Activated CD4-positive, alpha-beta T cell treated with anti-CD3 and anti-CD28 coated beads, Interleukin-10, Interleukin-2, amounts not matched to agents 100 ng/mL and 50 ng/mL, durations not matched to agents 16 hours and 8 hours (primary cell): ENCODE results near the gene TNXB.
"Not testable (repeated sequence)": the region's sequence is repeated elsewhere in the genome, so short reads cannot be mapped to it uniquely, and the experiment has no call there.

Experiments used
- DNase-seq: peaks from one replicate; pipeline ENCODE4 v3.0.0-alpha.2; 2020

Gene TNXB

GRCh38 chr6:32056254-32056653 lies 52.9 kb downstream of the TNXB start:
- DNase-seq: no peak

- not testable (repeated sequence) for DNase-seq
Observed at GRCh38 chr6:32055756-32056155, 53.4 kb downstream of the TNXB start.

DNA sequence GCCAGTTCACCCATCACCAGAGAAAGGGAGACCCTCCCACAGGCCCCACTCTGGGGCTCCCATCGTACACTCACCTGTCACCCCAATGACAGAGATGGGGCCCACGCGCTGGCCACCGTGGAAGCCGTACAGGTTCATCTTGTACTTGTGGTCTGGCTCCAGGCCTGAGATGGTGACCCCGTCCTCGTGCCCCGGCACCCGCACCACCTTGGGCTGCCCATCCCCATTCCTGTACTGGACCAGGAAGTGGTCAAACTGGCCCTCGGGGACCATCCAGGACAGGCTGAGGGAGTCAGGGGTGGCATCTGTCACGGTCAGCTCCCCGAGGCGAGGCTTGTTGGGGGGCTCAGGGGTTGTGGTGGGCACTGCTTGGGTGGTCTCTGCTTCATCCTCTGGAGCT lies 55.8 kb downstream of the TNXB start:
- DNase-seq: not testable (repeated sequence)

DNA sequence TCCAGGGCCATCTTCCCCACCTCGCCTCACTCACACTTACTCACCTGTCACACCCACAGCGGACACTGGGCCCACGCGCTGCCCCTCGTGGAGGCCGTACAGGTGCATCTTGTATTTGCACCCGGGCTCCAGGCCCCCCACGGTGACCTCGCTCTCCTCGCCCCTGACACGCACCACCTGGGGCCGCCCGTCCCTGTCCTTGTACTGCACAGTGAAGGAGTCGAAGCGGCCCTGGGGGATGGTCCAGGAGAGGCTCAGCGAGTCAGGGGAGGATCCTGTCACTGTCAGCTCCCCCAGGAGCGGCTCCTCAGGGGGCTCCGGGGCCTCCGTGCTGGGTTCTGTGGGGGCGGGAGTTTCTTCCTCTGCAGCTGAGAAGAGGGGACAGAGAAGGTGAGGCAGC lies 56.5 kb downstream of the TNXB start:
- DNase-seq: not testable (repeated sequence)

GRCh38 chr6:32050562-32050961 lies 58.6 kb downstream of the TNXB start:
- DNase-seq: no peak

- not testable (repeated sequence) for DNase-seq
Observed at GRCh38 chr6:32049736-32050135, 59.4 kb downstream of the TNXB start.

DNA sequence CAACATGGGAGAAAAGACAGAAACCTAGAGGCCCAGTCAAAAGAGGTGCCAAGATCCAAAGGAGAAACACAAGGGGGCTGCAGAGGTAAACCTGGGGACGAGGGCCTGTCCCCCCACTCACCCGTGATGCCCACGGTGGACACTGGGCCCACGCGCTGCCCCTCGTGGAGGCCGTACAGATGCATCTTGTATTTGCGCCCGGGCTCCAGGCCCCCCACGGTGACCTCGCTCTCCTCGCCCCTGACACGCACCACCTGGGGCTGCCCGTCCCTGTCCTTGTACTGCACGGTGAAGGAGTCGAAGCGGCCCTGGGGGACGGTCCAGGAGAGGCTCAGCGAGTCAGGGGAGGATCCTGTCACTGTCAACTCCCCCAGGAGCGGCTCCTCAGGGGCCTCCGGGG lies 60.0 kb downstream of the TNXB start:
- DNase-seq: not testable (repeated sequence)

- peak; percentile 61 for DNase-seq
Observed at GRCh38 chr6:32047855-32048766, 61.0 kb downstream of the TNXB start.

GRCh38 chr6:32047539-32047854 lies 61.6 kb downstream of the TNXB start:
- no peak for DNase-seq

GRCh38 chr6:32047084-32047478 lies 62.1 kb downstream of the TNXB start:
- no peak for DNase-seq

GRCh38 chr6:32046450-32047083 lies 62.6 kb downstream of the TNXB start:
- no peak for DNase-seq

GRCh38 chr6:32045811-32046449 lies 63.2 kb downstream of the TNXB start:
- DNase-seq: no peak

- not testable (repeated sequence) for DNase-seq
Observed at GRCh38 chr6:32044916-32045315, 64.2 kb downstream of the TNXB start.

DNA sequence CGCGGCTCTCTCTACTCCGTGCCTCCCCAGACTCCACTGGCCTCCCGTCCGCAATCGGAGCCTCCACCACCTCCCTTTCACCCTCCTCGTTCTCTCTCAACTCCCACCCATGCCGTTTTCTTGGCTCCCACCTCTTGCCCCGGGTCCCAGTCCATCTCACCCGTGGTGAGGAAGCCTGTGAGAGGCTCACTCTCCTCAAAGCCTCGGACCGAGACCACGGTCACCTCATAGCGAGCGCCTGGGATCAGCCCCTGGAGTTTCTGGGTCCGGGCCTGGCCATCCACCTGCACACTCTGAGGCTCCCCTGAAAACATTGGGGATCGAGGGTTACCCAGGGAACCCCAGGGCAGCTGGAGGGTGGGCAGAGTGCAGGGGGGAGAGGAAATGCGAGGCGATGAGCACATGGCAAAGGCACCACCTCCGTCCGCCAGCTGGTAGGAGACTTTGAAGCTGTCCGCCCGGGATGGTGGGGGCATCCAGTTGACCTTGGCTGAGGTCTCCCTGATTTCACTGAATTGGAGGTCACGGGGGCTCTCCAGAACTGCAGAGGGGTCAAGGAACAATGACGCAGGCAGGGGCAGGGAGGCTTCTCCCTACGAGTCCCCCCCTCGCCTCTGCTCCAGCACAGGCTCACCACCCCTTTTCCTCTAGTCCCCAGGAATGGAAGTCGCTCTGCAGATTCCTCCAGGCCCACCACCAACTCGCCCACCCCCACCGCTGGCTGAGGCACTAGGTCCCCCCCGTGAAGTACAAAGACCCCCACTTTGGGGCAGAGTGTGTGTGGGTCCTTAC lies 65.4 kb downstream of the TNXB start:
- DNase-seq: not testable (repeated sequence)

GRCh38 chr6:32042276-32042675 lies 66.9 kb downstream of the TNXB start:
- not testable (repeated sequence) for DNase-seq

- DNase-seq: not testable (repeated sequence)
Observed at GRCh38 chr6:32041385-32041784, 67.8 kb downstream of the TNXB start.

DNA sequence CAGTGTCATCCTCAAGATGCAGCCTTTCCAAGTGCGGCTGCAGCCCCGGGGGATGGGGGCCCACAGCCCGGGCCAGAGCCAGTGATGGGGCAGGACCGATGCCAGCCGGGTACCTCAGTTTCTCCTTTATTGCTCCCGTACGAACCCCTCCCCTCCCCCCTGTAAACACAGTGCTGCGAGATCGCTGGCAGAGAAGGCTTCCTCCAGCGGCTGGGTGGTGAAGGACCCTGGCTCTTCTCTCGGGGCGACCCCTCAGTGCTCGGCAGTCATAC lies 68.2 kb downstream of the TNXB start:
- DNase-seq: not testable (repeated sequence)

DNA sequence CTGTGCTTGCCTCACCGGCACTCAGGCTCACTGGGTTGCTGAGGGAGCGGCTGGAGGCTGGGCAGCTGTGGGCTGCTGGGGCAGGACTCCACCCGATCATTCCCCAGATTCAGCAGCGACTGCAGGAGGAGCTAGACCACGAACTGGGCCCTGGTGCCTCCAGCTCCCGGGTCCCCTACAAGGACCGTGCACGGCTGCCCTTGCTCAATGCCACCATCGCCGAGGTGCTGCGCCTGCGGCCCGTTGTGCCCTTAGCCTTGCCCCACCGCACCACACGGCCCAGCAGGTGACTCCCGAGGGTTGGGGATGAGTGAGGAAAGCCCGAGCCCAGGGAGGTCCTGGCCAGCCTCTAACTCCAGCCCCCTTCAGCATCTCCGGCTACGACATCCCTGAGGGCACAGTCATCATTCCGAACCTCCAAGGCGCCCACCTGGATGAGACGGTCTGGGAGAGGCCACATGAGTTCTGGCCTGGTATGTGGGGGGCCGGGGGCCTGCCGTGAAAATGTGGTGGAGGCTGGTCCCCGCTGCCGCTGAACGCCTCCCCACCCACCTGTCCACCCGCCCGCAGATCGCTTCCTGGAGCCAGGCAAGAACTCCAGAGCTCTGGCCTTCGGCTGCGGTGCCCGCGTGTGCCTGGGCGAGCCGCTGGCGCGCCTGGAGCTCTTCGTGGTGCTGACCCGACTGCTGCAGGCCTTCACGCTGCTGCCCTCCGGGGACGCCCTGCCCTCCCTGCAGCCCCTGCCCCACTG lies 68.7 kb downstream of the TNXB start:
- not testable (repeated sequence) for DNase-seq

GRCh38 chr6:32039321-32040274 lies 69.5 kb downstream of the TNXB start:
- not testable (repeated sequence) for DNase-seq

GRCh38 chr6:32038878-32039277 lies 70.3 kb downstream of the TNXB start:
- not testable (repeated sequence) for DNase-seq
